Endodermal cell (in vitro differentiated cells): ENCODE data around the gene RARG. TPM values are rescaled to one million over a fixed set of nuclear protein-coding genes. Genes with fewer than 3 reads are reported as not detected.
A peak's percentile ranks its signal among the peaks of the same experiment; 100 is the strongest.

Experiments
- DNase-seq: peaks from one replicate; pipeline ENCODE4 v3.0.0-alpha.2; 2017
- H3K27ac ChIP-seq: 2 replicates; pipeline ENCODE4 v1.5.1; 2013; ENCODE audit warnings: mild to moderate bottlenecking, low read depth, low read length, moderate library complexity
- H3K27me3 ChIP-seq: 2 replicates; pipeline ENCODE4 v1.6.1; 2013; ENCODE audit warnings: mild to moderate bottlenecking, low read length, moderate library complexity; ENCODE audit not compliant: insufficient read depth, control insufficient read depth, poor library complexity, severe bottlenecking
- H3K36me3 ChIP-seq: 2 replicates; pipeline ENCODE4 v1.7.0; 2013; ENCODE audit warnings: mild to moderate bottlenecking, low read length, moderate library complexity; ENCODE audit not compliant: control insufficient read depth, insufficient read depth
- H3K4me1 ChIP-seq: one replicate; pipeline ENCODE4 v1.7.0; 2013; ENCODE audit warnings: low read length; ENCODE audit not compliant: control insufficient read depth, insufficient read depth
- H3K4me3 ChIP-seq: 2 replicates; pipeline ENCODE4 v1.5.1; 2013; ENCODE audit warnings: mild to moderate bottlenecking, low read length, moderate library complexity
- H3K9ac ChIP-seq: 2 replicates; pipeline ENCODE4 v1.6.1; 2013; ENCODE audit warnings: mild to moderate bottlenecking, low read length, moderate library complexity; ENCODE audit not compliant: poor library complexity, severe bottlenecking; ENCODE audit errors: extremely low read depth
- H3K9me3 ChIP-seq: 2 replicates; pipeline ENCODE4 v1.6.1; 2013; ENCODE audit warnings: mild to moderate bottlenecking, low read length, moderate library complexity; ENCODE audit not compliant: control insufficient read depth
- H3K27ac Mint-ChIP-seq: 2 replicates; pipeline ENCODE4 v1.8.0; 2020; ENCODE audit warnings: mixed read lengths
- H3K27me3 Mint-ChIP-seq: 2 replicates; pipeline ENCODE4 v1.8.0; 2021; ENCODE audit warnings: mild to moderate bottlenecking, mixed read lengths; ENCODE audit not compliant: insufficient read depth
- H3K36me3 Mint-ChIP-seq: 2 replicates; pipeline ENCODE4 v1.8.0; 2020; ENCODE audit warnings: low read depth, mixed read lengths
- H3K4me1 Mint-ChIP-seq: 2 replicates; pipeline ENCODE4 v1.8.0; 2020; ENCODE audit warnings: mixed read lengths
- H3K4me3 Mint-ChIP-seq: 2 replicates; pipeline ENCODE4 v1.8.0; 2020; ENCODE audit warnings: mild to moderate bottlenecking, moderate library complexity, mixed read lengths
- H3K9me3 Mint-ChIP-seq: 2 replicates; pipeline ENCODE4 v1.8.0; 2020; ENCODE audit warnings: mild to moderate bottlenecking, mixed read lengths
- CTCF ChIP-seq: fragments of 200-600 bp; sonication (generic); conservative IDR thresholded peaks from 2 replicates; pipeline ENCODE4 v1.5.0; 2021; ENCODE audit warnings: antibody characterized with exemption, mild to moderate bottlenecking
- WGBS, 2 experiments: methylation state at CpG; one replicate each; pipeline versions ENCODE4 v1.1.5 to v1.1.7; 2013; ENCODE audit warnings: missing lambda C conversion rate in 2 of 2, mixed read lengths in 1 of 2; ENCODE audit not compliant: insufficient coverage in 1 of 2, insufficient read length in 1 of 2; 5-methylcytosine and 5-hydroxymethylcytosine counted together
- long read RNA-seq, 4 experiments: library from polyadenylated mRNA in 2 of 4; library from RNA in 1 of 4; library from capped mRNA in 1 of 4; stranded (forward) in 3 of 4; unstranded in 1 of 4; transcript quantifications; one replicate each; pipeline ENCODE4 v2.0.0, GENCODE V29; 2020 to 2021; ENCODE audit warnings: inconsistent platforms in 1 of 4
- polyA plus RNA-seq, 2 experiments: library from polyadenylated mRNA; stranded (reverse); fragments of 50-300 nt; gene quantifications; one replicate each; pipeline ENCODE4 v1.2.3, GENCODE V29; 2013
- total RNA-seq, 2 donors: library from RNA; stranded (reverse); fragmentation: NEBNext Ultra II Directional in 1 of 2; extraction: Animal tissue kit (Norgen Biotek cat#: 25700) in 1 of 2; gene quantifications; 2 replicates in 1 of 2; 3 replicates in 1 of 2; pipeline ENCODE4 v1.2.1, GENCODE V29; 2021

Gene RARG
- total RNA-seq: 10 to 100 TPM; 19.5 to 26.8 TPM
- 23.9 TPM for polyA plus RNA-seq (2013, experiment 1 of 2)
- 18.1 TPM for polyA plus RNA-seq (2013, experiment 2 of 2)
- long read RNA-seq, experiment 1, partial matches to known transcripts: 3 of 5 reads
- long read RNA-seq, experiment 1, other reads (novel, unspliced or antisense): 2 of 5 reads
- long read RNA-seq, experiment 2, transcript RARG-201 (8 exons, 1,836 nt): major isoform, 12 of 31 reads
- long read RNA-seq, experiment 2, partial matches to known transcripts: 6 of 31 reads
- long read RNA-seq, experiment 2, other reads (novel, unspliced or antisense): 9 of 31 reads
- long read RNA-seq, experiment 3, transcript RARG-203 (10 exons, 2,959 nt): minor isoform, 12 of 78 reads
- long read RNA-seq, experiment 3, transcript RARG-201 (8 exons, 1,836 nt): major isoform, 35 of 78 reads
- long read RNA-seq, experiment 3, partial matches to known transcripts: 12 of 78 reads
- long read RNA-seq, experiment 3, other reads (novel, unspliced or antisense): 16 of 78 reads
- long read RNA-seq, experiment 4, partial matches to known transcripts: 1 of 1 reads
- long read RNA-seq, experiment 4, other reads (novel, unspliced or antisense): 0 of 1 reads

DNA sequence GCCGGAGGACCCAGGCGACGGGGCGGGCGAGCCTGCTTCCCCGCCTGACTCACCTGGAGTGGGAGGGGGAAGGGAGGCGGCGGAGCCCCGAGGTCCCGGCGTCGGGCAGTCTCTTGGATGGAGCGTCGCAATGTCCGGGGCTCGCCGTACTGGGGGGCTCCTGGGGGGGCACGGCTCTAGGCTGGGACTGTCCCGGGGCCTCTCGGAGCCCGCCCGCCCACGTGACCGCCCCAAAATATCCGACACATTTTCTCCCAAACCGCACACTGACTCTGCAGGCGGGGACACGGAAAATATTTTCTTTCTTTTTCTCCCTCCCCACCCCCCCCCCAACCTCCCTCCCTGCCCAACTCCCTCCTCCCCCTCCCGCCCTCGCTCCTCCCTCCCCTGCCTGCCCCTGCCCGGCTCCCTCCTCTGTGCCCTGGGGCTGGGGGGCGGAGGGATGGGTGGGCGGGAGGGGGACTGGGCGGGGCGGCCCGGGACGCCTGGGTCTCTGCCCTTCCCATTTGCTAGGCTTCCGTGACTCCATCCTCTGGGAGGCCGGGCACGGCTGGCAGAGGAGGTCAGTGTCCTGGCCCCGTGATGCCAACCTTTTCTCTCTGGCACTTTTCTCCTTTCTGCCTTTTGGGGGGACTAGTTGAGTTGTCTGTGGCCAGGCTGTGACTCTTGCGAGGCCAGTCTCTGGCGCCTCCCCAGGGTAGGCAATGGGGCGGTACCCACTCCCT lies at the start of gene RARG:
Gene RARG (minus strand): TSS at position 289 of the 725 bp plus-strand sequence. CDS start 4,664 bp downstream, outside the sequence.
- no peak within 1 kb of the TSS for H3K9ac ChIP-seq
- peaks cover under 1% of the 10 kb centered on the region for H3K36me3 Mint-ChIP-seq
- DNase-seq: peak; percentile 89
- H3K4me3 Mint-ChIP-seq: peak within 1 kb of the TSS; percentile 64
- H3K27ac ChIP-seq: no peak within 1 kb of the TSS
- WGBS, 2 experiments: 2 to 3% methylated on average over 4 to 36 of the region's 44 CpGs
- no peaks in the 10 kb centered on the region for H3K9me3 ChIP-seq
- H3K27me3 Mint-ChIP-seq: peaks cover 21% of the 10 kb centered on the region
- H3K27me3 ChIP-seq: peaks cover 8% of the 10 kb centered on the region
- no peak for TF ChIP-seq CTCF
- no peaks in the 10 kb centered on the region for H3K36me3 ChIP-seq
- H3K4me3 ChIP-seq: peak within 1 kb of the TSS; percentile 74
- H3K4me1 Mint-ChIP-seq: peaks cover 57% of the 10 kb centered on the region
- no peaks in the 10 kb centered on the region for H3K9me3 Mint-ChIP-seq
- peaks cover 16% of the 10 kb centered on the region for H3K4me1 ChIP-seq
- H3K27ac Mint-ChIP-seq: peak within 1 kb of the TSS; percentile 46

GRCh38 chr12:53279888-53280498 lies 48.0 kb upstream of the RARG start:
- no peak for DNase-seq
- no peaks in the 10 kb centered on the region for H3K27me3 ChIP-seq
- no peaks in the 10 kb centered on the region for H3K27me3 Mint-ChIP-seq
- H3K36me3 ChIP-seq: peaks cover 74% of the 10 kb centered on the region
- H3K4me1 Mint-ChIP-seq: no peaks in the 10 kb centered on the region
- no peaks in the 10 kb centered on the region for H3K9me3 ChIP-seq
- no peaks in the 10 kb centered on the region for H3K4me1 ChIP-seq
- 90 to 97% methylated on average over 9 of the region's 9 CpGs for WGBS, 2 experiments
- TF ChIP-seq CTCF: no peak
- no peaks in the 10 kb centered on the region for H3K9me3 Mint-ChIP-seq
- H3K4me3 Mint-ChIP-seq: no peak overlapping the region
- H3K9ac ChIP-seq: no peak overlapping the region
- peaks cover 53% of the 10 kb centered on the region for H3K36me3 Mint-ChIP-seq
- no peak overlapping the region for H3K27ac ChIP-seq
- no peak overlapping the region for H3K27ac Mint-ChIP-seq
- no peak overlapping the region for H3K4me3 ChIP-seq

- no peak overlapping the region for H3K27ac Mint-ChIP-seq
- H3K27me3 Mint-ChIP-seq: no peaks in the 10 kb centered on the region
- no peak for DNase-seq
- H3K4me3 ChIP-seq: no peak overlapping the region
- no peaks in the 10 kb centered on the region for H3K9me3 ChIP-seq
- no peaks in the 10 kb centered on the region for H3K9me3 Mint-ChIP-seq
- no peak overlapping the region for H3K27ac ChIP-seq
- peaks cover 75% of the 10 kb centered on the region for H3K36me3 ChIP-seq
- H3K4me3 Mint-ChIP-seq: no peak overlapping the region
- no peak overlapping the region for H3K9ac ChIP-seq
- TF ChIP-seq CTCF: no peak
- WGBS, 2 experiments: 90 to 100% methylated on average over 1 to 3 of the region's 3 CpGs
- H3K4me1 ChIP-seq: no peaks in the 10 kb centered on the region
- H3K36me3 Mint-ChIP-seq: peaks cover 58% of the 10 kb centered on the region
- H3K27me3 ChIP-seq: no peaks in the 10 kb centered on the region
- H3K4me1 Mint-ChIP-seq: no peaks in the 10 kb centered on the region
Measured at GRCh38 chr12:53279283-53279869, 47.4 kb upstream of the RARG start.
